GM19438 (cell line): ENCODE results near the gene ACTN1.
"Not testable (repeated sequence)": the region's sequence is repeated elsewhere in the genome, so short reads cannot be mapped to it uniquely, and the experiment has no call there.

Source experiments
- ATAC-seq: cut with Tn5 transposase; IDR thresholded peaks from one replicate; pipeline ENCODE4 v1.9.1; 2021; ENCODE audit warnings: low read depth; ENCODE audit not compliant: unreplicated experiment

ACTN1 gene

DNA sequence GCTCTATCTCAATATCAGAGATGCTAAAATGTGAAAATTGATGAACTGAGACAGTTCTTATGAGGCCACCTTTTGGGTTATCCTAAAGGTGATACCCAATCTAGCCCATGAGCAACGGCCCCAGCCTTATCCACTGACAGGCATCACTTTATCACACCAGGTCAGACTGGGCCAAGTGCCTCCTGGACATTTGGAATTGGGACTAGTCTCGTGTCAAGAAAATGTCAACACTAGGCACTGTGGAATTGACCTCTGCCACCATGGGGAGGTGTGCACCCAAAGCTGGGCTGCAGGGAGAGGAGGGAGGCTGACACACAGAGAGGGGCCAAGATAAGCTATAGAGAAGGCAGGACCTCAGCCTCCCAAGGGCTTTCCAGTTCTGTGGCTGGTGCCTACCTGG, 107.7 kb downstream of the ACTN1 start:
- ATAC-seq: no peak

- ATAC-seq: no peak
These were observed 112.0 kb downstream of the ACTN1 start for GRCh38 chr14:68866991-68867533.

DNA sequence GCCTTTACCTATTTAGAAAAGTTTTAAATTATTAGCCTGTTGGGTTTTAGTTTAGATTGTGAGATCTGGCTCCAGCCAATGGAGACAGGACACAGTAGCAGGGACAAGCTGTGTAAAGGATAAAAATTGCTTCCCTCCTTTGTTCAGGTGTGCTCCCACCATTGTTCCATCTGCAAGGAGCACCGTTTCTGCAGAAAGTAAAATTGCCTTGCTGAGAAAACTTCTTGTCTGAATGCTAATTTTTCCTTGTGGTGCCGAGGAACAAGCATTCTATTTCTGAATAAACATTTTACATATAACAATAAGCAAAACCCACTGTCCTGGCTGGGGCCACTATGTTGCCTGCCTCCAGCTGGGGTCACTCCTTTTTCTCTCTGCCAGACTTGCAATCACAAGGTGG, 113.6 kb downstream of the ACTN1 start:
- ATAC-seq: no peak

- ATAC-seq: no peak
These were observed 114.7 kb downstream of the ACTN1 start for GRCh38 chr14:68864361-68864750.

GRCh38 chr14:68863610-68864360, 115.3 kb downstream of the ACTN1 start:
- ATAC-seq: no peak

DNA sequence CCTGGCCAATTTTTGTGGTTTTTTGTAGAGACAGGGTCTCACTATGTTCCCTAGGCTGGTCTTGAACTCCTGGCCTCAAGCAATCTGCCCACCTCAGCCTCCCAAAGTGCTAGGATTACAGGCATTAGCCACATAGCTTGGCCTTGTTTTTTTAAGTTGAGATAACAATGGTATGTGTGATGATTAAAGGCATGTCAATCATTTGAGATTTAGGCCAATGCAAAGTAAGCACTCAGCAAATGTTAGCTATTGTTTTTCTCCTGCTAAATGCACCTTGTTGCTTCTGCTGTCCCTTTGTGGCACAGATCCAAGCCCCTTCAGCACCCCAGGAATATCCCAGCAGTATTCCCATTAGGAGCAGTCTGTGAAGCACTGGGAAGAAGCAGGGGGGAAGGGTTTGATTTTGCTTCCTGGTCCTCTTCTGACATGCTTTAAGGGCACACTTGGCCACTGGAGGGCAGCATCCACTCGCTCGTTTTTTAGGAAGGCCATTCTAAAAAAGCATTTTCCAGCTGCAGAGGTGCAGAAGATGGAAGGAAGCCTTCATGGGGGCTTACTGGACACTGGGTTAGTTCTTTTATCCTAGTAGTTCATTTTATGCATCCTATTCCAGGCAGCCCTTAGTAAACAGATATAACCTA, 116.0 kb downstream of the ACTN1 start:
- no peak for ATAC-seq

DNA sequence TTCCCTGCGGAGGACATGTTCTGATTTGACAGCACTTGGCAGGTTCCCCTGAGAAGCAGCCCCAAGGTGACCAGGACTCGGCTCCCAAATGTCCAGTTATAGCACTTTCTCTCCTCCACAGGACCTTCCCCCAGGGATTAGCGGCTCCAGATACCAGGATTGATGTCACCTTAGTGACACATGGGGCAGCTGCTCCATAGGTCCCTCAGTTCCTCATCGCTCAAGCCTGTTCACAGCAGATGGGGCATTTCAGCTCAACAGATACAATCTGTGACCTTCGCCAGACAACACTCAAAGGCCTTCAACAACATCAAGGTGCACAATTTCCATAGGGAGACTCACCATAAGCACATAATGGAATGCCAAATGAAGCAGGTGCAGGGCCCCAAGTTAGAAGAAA, 118.3 kb downstream of the ACTN1 start:
- no peak for ATAC-seq

GRCh38 chr14:68857516-68858070, 121.5 kb downstream of the ACTN1 start:
- ATAC-seq: no peak

- no peak for ATAC-seq
These were observed 122.5 kb downstream of the ACTN1 start for GRCh38 chr14:68856572-68856971.

- ATAC-seq: no peak
These were observed 124.7 kb downstream of the ACTN1 start for GRCh38 chr14:68854421-68854820.

- ATAC-seq: no peak
These were observed 125.4 kb downstream of the ACTN1 start for GRCh38 chr14:68853749-68854148.

DNA sequence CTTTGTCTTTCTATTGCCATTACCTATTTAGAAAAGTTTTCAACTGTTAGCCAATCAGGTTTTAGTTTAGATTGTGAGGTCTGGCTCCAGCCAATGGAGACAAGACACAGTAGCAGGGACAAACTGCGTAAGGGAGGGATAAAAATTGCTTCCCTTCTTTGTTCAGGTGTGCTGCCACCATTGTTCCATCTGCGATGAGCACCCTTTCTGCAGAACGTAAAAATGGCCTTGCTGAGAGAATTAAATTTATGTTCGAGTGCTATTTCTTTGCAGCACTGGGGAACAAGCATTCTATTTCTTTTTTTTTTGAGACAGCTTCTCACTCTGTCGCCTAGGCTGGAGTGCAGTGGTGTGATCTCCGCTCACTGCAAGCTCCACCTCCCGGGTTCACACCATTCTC, 126.6 kb downstream of the ACTN1 start:
- ATAC-seq: not testable (repeated sequence)

DNA sequence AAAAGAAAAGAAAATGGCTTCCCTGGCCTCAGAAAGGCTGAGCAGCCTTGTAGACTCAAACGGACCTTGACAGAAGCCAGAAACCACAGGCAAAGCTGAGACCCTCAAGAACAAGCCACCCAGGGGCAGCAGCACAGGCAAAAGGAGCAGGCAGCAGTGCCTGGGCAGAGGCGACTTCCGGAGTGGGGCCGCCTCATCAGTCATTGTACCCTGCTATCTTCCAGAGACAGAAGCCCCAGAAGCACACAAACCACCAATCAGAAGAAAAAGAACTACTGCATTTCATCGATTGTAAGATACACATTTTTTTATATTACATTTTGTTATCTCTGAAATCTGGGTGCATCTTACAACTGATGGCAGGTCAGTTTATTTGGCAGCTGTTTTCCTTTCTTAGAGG, 128.0 kb downstream of the ACTN1 start:
- no peak for ATAC-seq

DNA sequence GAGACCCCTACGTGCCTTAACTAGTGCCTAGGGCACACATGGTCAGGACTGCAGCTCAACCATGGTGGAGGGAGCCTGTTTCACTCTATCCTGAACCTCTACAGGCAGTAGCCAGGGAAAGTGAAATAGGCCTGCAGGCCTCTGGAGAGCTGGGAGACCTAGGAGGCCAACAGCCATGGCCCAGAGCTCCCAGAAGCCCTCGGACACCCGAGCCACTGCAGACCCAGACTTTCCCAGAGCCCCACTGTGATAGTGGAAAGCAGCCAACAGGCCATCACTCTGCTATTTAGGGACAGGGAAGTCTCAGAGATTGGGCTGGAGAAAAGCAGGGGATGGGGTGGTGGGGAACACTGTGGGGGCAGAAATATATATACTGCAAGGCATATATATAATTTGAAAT, 129.7 kb downstream of the ACTN1 start:
- ATAC-seq: no peak

GRCh38 chr14:68848253-68848652, 130.8 kb downstream of the ACTN1 start:
- ATAC-seq: no peak

DNA sequence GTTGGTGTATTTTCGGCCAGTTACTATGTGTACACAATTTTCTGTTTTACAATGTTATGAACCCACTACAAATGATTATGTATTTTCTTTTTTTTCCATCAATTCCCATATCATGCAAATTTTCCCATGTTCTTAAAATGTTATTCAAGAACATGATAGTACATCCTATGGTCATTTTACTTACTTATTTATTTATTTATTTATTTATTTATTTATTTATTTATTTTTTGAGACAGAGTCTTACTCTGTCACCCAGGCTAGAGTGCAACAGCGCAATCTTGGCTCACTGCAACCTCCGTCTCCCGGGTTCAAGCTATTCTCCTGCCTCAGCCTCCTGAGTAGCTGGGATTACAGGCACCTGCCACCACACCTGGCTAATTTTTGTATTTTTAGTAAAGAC, 131.5 kb downstream of the ACTN1 start:
- ATAC-seq: not testable (repeated sequence)

- no peak for ATAC-seq
These were observed 132.6 kb downstream of the ACTN1 start for GRCh38 chr14:68846466-68846865.

DNA sequence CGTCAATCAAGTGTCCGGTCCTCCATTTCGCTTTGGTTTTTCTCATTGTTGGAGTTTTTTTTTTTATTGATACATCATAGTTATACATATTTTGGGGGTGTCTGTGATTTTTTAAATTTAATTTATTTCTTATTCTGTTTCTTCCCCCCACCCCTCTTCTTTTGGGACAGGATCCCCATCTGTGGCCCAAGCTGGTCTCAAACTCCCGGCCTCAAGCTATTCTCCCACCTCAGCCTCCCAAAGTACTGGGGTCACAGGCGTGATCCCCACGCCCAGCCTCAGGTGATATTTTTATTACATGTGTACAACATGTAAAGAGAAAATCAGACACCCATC, 134.9 kb downstream of the ACTN1 start:
- no peak for ATAC-seq

DNA sequence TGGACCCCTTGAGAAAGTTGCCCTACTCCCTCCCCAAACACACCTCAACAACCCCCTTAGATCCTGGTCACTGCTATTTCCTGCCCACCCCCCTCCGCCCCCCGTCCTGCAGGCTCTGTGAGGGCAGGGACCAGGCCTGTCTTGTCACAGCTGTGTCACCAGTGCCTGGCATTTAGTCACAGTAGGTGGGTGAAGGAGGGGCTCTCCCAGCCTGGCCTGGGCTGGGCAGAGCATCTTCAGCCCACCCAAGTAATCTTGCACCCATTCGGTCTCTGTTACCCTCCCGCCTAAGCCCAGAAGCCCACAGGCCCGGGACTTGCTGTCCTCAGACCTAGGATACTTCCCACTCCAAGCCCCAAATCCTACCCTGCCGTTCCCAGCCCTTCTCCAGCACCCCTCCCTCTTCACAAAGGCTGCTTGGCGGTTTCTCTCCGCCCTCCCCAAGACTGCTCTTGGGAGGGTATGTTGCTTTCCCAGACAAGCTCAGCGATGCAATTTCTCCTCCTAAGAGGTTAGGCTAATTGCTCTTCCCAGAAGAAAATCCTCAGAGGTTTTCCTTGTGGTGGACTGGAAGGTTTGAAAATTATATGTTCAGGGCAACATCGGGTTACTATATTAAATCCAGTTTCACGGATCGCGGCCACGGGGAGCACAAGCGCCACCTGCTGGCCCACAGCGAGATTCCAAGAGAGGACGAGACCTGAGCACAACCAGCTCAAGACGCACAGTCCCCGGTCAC, 135.5 kb downstream of the ACTN1 start:
- ATAC-seq: no peak

GRCh38 chr14:68842298-68842697, 136.8 kb downstream of the ACTN1 start:
- no peak for ATAC-seq
